Measurements from ENCODE around the gene ADCK1.

DNA sequence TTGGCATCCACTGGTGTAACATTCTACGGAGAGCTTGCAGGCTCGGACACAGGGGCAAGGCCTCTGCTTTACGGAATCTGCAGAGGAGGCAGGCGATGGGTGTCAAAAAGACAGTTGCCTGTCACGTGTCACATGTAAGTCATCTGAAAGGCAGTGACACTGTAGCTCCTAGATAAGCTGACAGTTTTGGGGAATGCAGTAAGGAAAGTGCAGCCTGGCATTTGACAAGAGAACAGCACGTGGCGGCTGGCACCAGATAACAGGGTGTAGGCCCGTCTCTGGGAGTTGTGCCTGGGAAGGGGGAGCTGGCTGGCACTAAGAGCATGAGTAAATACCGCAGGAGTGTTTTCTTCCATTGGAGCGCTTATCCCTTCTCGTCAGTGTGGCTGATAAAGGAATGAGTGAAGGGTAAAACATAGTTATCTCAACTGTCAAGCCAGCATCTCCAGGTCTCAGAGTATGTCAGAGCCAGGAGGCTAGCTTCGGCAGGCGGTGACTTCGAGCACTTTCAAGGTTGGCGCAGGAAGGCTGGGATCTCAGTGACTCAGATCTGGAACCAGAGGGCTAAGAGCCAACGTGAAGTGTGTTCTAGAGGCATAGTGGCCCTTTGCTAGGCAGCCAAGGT lies 26.1 kb downstream of the ADCK1 start:
- TF ChIP-seq, protein P1, sequence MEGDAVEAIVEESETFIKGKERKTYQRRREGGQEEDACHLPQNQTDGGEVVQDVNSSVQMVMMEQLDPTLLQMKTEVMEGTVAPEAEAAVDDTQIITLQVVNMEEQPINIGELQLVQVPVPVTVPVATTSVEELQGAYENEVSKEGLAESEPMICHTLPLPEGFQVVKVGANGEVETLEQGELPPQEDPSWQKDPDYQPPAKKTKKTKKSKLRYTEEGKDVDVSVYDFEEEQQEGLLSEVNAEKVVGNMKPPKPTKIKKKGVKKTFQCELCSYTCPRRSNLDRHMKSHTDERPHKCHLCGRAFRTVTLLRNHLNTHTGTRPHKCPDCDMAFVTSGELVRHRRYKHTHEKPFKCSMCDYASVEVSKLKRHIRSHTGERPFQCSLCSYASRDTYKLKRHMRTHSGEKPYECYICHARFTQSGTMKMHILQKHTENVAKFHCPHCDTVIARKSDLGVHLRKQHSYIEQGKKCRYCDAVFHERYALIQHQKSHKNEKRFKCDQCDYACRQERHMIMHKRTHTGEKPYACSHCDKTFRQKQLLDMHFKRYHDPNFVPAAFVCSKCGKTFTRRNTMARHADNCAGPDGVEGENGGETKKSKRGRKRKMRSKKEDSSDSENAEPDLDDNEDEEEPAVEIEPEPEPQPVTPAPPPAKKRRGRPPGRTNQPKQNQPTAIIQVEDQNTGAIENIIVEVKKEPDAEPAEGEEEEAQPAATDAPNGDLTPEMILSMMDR (IDR thresholded peaks at IDR 0.05), result no peak
- no peak for TF ChIP-seq EP300 (IDR thresholded peaks at IDR 0.05)
- no peak for TF ChIP-seq POLR2AphosphoS5 (IDR thresholded peaks at IDR 0.05)
